ENCODE data around the gene ZNF646.
"Not testable (repeated sequence)": the region's sequence is repeated elsewhere in the genome, so short reads cannot be mapped to it uniquely, and the experiment has no call there.

Gene ZNF646

DNA sequence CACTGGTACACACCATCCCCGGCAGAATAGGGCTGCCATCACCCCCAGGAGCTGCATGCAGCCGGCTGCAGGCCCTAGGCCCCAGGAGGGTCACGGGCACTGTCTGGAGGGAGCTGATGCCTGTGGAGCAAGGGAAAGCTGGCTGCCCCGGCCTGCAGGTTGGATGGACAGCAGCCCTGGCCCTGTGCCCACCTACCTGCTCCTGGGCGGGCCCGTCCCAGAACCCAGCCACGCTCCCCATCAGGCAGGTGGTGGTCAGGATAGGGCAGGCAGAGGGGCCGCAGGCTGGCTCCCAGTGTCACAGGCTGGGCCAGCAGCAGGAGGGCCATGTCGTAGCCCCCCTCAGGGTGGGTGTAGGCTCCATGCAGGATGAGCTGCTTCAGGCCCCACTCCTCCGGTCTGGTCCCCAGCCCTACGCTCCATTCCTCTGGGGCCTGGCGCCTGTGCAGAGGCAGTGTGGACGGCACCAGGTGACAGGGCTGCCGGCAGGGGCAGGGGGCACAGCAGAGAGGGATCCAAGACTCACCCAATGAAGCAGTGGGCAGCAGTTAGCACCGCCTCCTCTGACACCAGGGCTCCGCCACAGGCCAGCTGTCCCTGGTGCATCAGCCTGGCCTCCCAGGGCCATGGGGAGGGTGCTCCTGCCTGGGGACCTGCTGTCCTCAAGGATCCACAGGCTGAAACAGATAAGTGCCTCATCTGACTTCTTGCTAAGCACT lies 10.5 kb downstream of the ZNF646 start:
- no peak for DNase-seq (ENCODE audit: low read depth, low spot score)

DNA sequence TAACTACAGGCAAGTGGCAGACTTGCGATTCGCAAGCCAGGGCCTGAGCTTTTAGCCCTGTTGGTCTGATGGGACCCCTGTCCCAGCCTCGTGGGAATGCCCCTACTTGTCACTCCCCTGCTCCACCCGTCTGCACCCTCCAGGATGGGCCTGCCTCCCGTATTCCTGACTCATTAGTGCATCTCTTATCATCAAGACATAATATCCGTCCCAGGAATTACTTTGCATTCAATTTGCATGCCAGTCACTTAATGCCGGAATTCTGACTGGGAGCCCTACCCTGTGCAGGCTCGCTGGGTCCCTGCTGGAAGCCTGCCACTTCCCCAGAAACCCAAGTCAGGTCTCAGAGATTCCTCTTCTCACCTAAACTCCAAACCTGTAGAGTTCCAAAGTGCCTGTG lies 11.2 kb downstream of the ZNF646 start:
- DNase-seq (ENCODE audit: low read depth, low spot score): no peak

- DNase-seq (ENCODE audit: low read depth, low spot score): no peak
Observed at GRCh38 chr16:31085873-31086628, 11.8 kb downstream of the ZNF646 start.

GRCh38 chr16:31086629-31086906 lies 12.3 kb downstream of the ZNF646 start:
- DNase-seq (ENCODE audit: low read depth, low spot score): no peak

DNA sequence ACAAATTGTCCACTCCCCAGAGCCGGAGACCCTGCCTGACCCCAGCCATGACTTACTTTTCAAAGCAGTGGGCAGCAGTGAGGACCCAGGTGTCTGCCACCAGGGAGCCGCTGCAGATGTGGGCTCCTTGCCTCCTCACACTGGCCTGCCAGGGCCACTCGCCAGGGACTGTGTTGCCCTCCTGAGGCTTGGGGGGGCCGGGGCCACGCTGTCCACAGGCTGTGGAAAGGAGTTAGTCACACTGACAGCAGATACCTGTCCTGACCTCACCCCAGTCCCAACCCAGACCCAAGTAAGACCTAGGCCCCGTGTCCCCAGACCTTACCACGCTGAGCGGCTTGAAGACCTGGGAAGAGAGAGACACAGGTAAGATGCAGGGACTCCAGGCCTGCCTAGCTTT lies 13.3 kb downstream of the ZNF646 start:
- DNase-seq (ENCODE audit: low read depth, low spot score): no peak

GRCh38 chr16:31087971-31088370 lies 13.7 kb downstream of the ZNF646 start:
- DNase-seq (ENCODE audit: low read depth, low spot score): no peak

GRCh38 chr16:31088459-31089183 lies 14.4 kb downstream of the ZNF646 start, which contains the start of gene PRSS53:
Gene PRSS53, minus strand, starts transcription at chr16:31088943. Its CDS starts 134 bp downstream, at chr16:31088809.
- no peak for DNase-seq (ENCODE audit: low read depth, low spot score)

- no peak for DNase-seq (ENCODE audit: low read depth, low spot score)
Observed at GRCh38 chr16:31089199-31089598, 15.0 kb downstream of the ZNF646 start.

DNA sequence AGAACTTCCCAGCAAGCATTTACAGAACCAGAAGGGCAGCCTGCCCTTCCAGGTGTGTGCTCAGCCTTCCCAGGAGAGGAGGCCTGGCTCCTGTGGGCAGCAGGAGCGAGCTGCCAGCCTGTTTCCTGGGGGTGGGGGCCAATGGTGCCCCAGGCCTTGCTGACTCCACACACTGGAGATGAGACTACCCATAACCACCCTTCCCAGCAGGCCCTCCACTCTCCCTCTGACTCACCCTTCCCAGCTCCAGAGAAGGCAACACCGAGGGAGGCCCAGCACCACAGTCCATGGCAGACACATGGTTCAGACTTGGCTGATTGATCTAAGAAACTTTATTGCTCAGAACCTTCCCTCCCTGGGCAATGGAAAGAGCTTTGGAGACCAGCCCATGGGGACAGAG lies 16.3 kb downstream of the ZNF646 start:
- DNase-seq (ENCODE audit: low read depth, low spot score): no peak

- no peak for DNase-seq (ENCODE audit: low read depth, low spot score)
Observed at GRCh38 chr16:31092330-31092729, 18.1 kb downstream of the ZNF646 start.

DNA sequence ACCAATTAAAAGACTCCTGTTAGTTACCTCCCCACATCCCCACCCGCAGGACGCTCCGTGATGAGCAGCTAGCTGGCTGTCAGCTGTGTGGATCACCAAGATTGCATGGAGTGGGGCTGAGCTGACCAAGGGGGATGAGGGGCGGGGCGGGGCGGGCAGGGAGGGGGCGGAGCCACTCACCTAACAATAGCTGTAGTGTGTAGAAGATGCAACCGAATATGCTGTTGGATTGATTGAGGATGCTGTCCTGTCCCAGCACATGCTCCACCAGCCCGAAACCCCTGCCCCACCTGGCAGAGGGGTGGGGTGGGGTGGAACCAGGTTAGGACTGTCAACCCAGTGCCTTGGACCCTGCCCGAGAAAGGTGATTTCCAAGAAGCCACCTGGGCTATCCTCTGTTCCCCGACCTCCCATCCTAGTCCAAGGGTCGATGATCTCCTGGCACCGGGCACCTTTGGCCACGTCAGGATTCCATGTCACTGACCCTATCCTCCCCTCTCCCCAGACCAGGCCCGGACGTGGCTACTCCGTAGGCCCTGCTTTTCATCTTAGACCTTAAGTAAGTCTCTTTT lies 19.0 kb downstream of the ZNF646 start:
- DNase-seq (ENCODE audit: low read depth, low spot score): no peak

DNA sequence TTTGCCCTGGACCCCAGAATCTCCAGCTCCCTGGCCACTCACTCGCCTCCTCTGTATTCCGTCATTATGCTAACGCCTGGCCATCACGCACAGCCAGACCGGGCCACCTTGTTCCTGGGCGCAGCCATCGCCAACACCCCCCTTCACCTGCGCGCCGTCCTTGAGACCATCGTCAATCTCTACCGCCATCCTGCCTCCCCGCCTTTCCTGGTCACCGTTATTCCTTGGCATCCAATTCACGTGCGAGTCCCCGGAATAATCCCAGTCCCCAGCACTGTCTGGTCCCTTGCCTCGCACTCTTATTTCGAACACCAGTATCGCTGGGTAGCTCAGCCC lies 19.8 kb downstream of the ZNF646 start:
- no peak for DNase-seq (ENCODE audit: low read depth, low spot score)

- DNase-seq (ENCODE audit: low read depth, low spot score): peak; percentile 94
Observed at GRCh38 chr16:31094424-31095120, 20.4 kb downstream of the ZNF646 start, which contains the start of gene VKORC1. Gene VKORC1, minus strand, starts transcription at chr16:31094797. Its CDS starts 68 bp downstream, at chr16:31094729.

- DNase-seq (ENCODE audit: low read depth, low spot score): no peak
Observed at GRCh38 chr16:31099860-31100638, 25.8 kb downstream of the ZNF646 start.

DNA sequence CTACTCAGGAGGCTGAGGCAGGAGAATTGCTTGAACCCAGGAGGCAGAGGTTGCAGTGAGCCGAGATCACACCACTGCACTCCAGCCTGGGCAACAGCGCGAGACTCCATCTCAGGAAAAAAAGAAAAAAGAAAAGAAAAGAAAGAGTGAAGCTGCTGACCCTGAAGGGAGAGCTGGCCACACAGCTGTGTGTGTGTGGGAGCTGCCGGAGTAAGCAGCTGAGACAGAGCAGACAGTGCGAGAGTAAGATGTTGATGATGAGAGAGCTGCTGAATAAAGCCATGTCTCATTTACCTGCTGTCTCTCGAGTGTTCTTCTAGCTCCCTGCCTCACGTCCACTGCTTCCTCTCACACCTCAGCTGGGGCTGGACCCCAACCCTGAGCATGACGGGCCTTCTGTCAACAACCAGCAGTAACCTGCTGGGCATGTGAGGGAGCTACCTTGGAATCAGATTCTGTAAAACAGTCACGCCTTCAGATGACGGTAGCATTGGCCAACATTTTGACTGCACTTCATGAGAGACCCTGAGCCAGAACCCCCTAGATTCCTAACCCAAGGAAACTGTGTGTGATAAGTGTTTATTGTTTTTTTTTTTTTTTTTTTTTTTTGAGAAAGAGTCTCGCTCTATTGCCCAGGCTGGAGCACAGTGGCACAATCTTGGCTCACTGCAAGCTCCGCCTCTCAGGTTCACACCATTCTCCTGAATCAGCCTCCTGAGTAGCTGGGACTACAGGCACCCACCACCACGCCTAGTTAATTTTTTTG lies 26.8 kb downstream of the ZNF646 start:
- DNase-seq (ENCODE audit: low read depth, low spot score): not testable (repeated sequence)

- no peak for DNase-seq (ENCODE audit: low read depth, low spot score)
Observed at GRCh38 chr16:31105677-31106213, 31.5 kb downstream of the ZNF646 start.

GRCh38 chr16:31106509-31107464 lies 32.6 kb downstream of the ZNF646 start:
- DNase-seq (ENCODE audit: low read depth, low spot score): no peak

GRCh38 chr16:31107465-31107867 lies 33.2 kb downstream of the ZNF646 start:
- DNase-seq (ENCODE audit: low read depth, low spot score): no peak
